Nephron (organoid): ENCODE measurements around the gene MEP1A.
"Not testable (repeated sequence)": the region's sequence is repeated elsewhere in the genome, so short reads cannot be mapped to it uniquely, and the experiment has no call there.

Experiments
- H3K27ac Mint-ChIP-seq, 3 experiments: 2 replicates each; pipeline ENCODE4 v1.8.0; 2020; ENCODE audit warnings: mixed read lengths in 3 of 3, mild to moderate bottlenecking in 2 of 3, moderate library complexity in 1 of 3
- H3K27me3 Mint-ChIP-seq: 2 replicates; pipeline ENCODE4 v1.8.0; 2021; ENCODE audit warnings: low read depth, mild to moderate bottlenecking, moderate library complexity, mixed read lengths
- H3K36me3 Mint-ChIP-seq: 2 replicates; pipeline ENCODE4 v1.8.0; 2020; ENCODE audit warnings: low read depth, mixed read lengths
- H3K4me1 Mint-ChIP-seq: 2 replicates; pipeline ENCODE4 v1.8.0; 2020; ENCODE audit warnings: mixed read lengths
- H3K4me3 Mint-ChIP-seq, 3 experiments: 2 replicates each; pipeline ENCODE4 v1.8.0; 2020; ENCODE audit warnings: mild to moderate bottlenecking in 3 of 3, mixed read lengths in 3 of 3, moderate library complexity in 2 of 3
- H3K9me3 Mint-ChIP-seq: 2 replicates; pipeline ENCODE4 v1.8.0; 2020; ENCODE audit warnings: mixed read lengths
- CTCF ChIP-seq, 3 experiments: fragments of 200-600 bp; sonication (generic); IDR thresholded peaks; one replicate each; pipeline ENCODE4 v1.5.0; 2021; ENCODE audit warnings: antibody characterized with exemption in 3 of 3; ENCODE audit not compliant: unreplicated experiment in 3 of 3

The MEP1A gene

GRCh38 chr6:46832816-46833215, 39.6 kb downstream of the MEP1A start:
- H3K27me3 Mint-ChIP-seq: peaks cover 4% of the 10 kb centered on the region
- no peak overlapping the region for H3K27ac Mint-ChIP-seq
- no peaks in the 10 kb centered on the region for H3K4me1 Mint-ChIP-seq
- H3K9me3 Mint-ChIP-seq: no peaks in the 10 kb centered on the region
- TF ChIP-seq CTCF (IDR thresholded peaks at IDR 0.05; ENCODE audit: unreplicated experiment in 3 of 3): no peak
- no peak overlapping the region for H3K4me3 Mint-ChIP-seq
- no peaks in the 10 kb centered on the region for H3K36me3 Mint-ChIP-seq

DNA sequence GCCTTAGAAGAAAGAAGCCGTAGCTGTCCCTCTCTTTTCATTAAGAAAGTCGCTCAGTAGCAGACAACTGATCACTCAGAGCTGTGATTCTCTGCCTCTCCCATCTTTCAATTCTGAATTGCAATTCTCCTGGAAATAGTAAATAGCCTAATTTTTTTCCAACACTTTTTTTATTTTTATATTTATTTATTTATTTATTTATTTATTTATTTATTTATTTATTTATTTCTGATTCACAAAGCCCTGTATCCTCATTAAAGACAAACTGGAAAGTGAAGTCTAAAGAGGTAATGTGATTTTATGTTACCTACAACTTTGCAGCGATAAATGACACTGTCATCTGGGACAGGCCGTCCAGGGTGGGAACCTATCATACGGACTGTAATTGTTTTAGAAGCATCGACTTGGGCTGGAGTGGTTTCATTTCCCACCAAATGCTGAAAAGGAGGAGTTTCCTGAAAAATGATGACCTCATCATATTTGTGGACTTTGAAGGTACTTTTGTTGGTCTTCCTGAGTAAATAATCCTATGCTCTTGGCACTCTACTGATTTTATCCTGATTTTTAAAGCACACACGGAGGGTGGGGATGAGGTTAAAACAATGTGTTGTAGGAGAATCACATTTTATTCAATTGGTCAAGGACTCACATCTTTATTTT, 41.2 kb downstream of the MEP1A start:
- not testable (repeated sequence) for H3K36me3 Mint-ChIP-seq, H3K4me3 Mint-ChIP-seq, H3K9me3 Mint-ChIP-seq, H3K4me1 Mint-ChIP-seq, H3K27ac Mint-ChIP-seq, H3K27me3 Mint-ChIP-seq

DNA sequence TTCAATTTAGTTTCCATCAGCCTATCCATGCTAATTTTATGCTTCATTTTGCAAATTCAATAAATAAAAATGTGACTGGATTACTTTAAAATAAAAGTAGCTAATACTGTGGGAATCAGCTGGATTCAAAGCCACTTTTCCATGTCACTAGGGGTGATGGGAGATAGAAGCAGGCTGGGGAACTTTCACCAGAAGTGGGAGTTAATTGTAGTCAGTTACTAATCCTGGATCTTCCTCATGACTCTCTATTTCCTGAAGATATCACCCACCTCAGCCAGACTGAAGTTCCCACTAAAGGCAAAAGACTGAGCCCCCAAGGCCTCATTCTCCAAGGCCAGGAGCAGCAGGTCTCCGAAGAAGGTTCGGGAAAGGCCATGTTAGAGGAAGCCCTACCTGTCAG, 41.8 kb downstream of the MEP1A start:
- not testable (repeated sequence) for H3K4me1 Mint-ChIP-seq, H3K9me3 Mint-ChIP-seq, H3K4me3 Mint-ChIP-seq, H3K27ac Mint-ChIP-seq, H3K36me3 Mint-ChIP-seq, H3K27me3 Mint-ChIP-seq

DNA sequence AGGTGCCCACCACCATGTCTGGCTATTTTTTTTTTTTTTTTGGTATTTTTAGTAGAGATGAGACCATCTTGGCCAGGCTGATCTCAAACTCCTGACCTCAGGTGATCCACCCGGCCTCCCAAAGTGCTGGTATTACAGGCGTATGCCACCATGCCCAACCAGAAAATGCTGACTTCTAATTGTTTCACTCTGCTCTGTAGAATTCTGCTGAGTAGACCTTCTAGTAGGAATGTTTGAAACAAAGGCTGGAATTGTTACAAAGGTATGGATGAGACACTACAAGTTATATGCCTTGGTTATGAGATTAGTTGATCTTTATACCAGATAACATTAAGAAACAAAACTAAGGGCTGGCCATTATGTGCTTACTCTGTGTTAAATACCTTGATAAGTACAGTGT, 44.8 kb downstream of the MEP1A start:
- H3K9me3 Mint-ChIP-seq: peaks cover 22% of the 10 kb centered on the region
- no peak overlapping the region for H3K4me3 Mint-ChIP-seq
- no peak overlapping the region for H3K27ac Mint-ChIP-seq
- no peak for TF ChIP-seq CTCF (IDR thresholded peaks at IDR 0.05; ENCODE audit: unreplicated experiment in 3 of 3)
- no peaks in the 10 kb centered on the region for H3K4me1 Mint-ChIP-seq
- no peaks in the 10 kb centered on the region for H3K36me3 Mint-ChIP-seq
- no peaks in the 10 kb centered on the region for H3K27me3 Mint-ChIP-seq

DNA sequence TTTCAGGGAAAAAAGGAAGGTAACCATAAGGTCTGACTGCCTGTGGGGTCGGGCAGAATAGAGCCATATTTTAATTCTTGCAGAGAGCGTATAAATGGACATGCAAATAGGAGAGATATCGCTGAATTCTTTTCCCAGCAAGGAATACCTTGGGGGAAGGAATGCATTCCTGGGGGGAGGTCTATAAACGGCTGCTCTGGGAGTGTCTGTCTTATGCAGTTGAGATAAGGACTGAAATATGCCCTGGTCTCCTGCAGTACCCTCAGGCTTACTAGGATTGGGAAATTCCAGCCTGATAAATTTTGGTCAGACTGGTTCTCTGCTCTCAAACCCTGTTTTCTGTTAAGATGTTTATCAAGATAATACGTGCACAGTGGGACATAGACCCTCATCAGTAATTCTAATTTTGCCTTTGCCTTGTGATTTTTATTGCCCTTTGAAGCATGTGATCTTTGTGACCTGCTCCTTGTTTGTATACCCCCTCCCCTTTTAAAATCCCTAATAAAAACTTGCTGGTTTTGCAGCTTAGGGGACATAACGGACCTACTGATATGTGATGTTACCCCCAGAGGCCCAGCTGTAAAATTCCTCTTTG, 49.2 kb downstream of the MEP1A start:
- H3K36me3 Mint-ChIP-seq, H3K4me3 Mint-ChIP-seq, H3K27ac Mint-ChIP-seq, H3K4me1 Mint-ChIP-seq, H3K27me3 Mint-ChIP-seq: not testable (repeated sequence)
- peaks cover 26% of the 10 kb centered on the region for H3K9me3 Mint-ChIP-seq

GRCh38 chr6:46845126-46845525, 51.9 kb downstream of the MEP1A start:
- Mint-ChIP-seq H3K4me3 (no peak overlapping the region), H3K27ac (no peak overlapping the region), H3K36me3 (no peaks in the 10 kb centered on the region), H3K4me1 (peaks cover 13% of the 10 kb centered on the region), H3K27me3 (peaks cover 7% of the 10 kb centered on the region), H3K9me3 (peaks cover 23% of the 10 kb centered on the region)
- TF ChIP-seq CTCF (IDR thresholded peaks at IDR 0.05; ENCODE audit: unreplicated experiment in 3 of 3): no peak

DNA sequence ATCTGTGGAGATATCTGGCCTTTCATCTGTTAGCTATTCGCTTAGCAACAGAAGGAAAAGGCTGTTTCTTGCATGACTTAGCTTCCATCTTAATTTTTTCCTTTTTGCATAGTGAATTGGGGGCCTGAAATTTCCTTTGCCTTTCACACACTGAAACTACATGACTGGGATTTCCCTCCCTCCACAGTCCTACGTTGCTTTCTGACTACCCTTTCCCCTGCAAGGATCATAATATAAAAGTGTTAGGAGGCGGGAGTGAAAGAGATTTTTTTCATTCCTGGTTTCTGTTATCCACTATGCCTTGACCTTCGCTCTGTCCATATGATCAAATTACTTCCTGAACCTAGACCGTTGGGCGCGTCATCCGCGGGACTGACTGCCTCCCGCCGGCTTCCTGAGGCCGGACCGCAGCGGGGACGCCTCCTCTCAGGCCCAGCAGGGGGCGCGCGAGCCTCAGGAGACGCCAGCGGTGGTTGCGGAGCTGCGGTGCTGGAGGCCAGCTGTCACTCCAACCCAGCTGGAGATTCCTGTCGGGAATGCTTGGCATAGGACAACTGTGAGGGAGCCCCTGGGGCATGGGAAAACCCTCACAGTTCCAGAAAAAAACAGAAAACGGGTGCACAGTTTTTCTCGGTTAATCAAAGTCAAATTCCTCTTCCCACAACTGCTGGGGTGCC, 55.6 kb downstream of the MEP1A start:
- Mint-ChIP-seq H3K4me1 (peaks cover 18% of the 10 kb centered on the region), H3K4me3 (peak overlapping the region; percentile 49 to 67 (median 54)), H3K27ac (peak overlapping the region in 1 of 3 experiments; percentile 0), H3K9me3 (no peaks in the 10 kb centered on the region), H3K36me3 (no peaks in the 10 kb centered on the region), H3K27me3 (peaks cover 10% of the 10 kb centered on the region)
- peak; percentile 98 to 99 (median 98) for TF ChIP-seq CTCF (IDR thresholded peaks at IDR 0.05; ENCODE audit: unreplicated experiment in 3 of 3)
